Measurements from ENCODE around the gene ATG9B. TPM values are rescaled to one million over a fixed set of nuclear protein-coding genes. Genes with fewer than 3 reads are reported as not detected.
"Not testable (repeated sequence)": the region's sequence is repeated elsewhere in the genome, so short reads cannot be mapped to it uniquely, and the experiment has no call there.

The ATG9B gene
- total RNA-seq, 4 donors from 2014 or later, result 0.55 to 1.5 (median 0.76) TPM; not detected in 1

DNA sequence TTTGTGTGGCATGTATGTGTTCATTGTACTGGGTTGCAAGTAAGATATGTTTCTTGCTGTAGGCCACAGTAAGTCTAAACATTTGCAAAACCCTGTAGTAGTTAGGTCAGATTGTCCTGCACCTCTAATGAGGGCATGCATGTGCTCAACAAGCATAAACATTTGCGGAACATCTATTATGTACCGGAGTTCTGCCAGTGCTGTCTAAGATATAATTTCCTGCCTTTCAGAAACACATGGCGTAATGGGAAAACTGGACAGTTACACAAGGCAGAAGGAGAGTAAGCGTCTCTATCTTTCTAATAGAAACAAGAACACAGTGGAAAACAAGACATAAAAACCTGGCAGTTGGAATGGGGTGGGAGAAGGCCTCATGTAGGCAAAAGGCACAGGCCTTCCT is 6.7 kb upstream of the ATG9B start:
- intact Hi-C loops (cut with DNase I; ENCODE audit: low total_unique reads), result no loop called here
- Histone ChIP-seq H3K27me3 (no peaks in the 10 kb centered on the region), H3K27ac (peak overlapping the region in 1 of 2 donors; percentile 76), H3K36me3 (no peaks in the 10 kb centered on the region), H3K4me3 (no peak overlapping the region), H3K4me1 (peaks cover 0 to 5% of the 10 kb centered on the region in 2 donors), H3K9me3 (no peaks in the 10 kb centered on the region)
- no peak for DNase-seq
- TF ChIP-seq POLR2A (IDR thresholded peaks at IDR 0.05), result no peak
- TF ChIP-seq, protein P1, sequence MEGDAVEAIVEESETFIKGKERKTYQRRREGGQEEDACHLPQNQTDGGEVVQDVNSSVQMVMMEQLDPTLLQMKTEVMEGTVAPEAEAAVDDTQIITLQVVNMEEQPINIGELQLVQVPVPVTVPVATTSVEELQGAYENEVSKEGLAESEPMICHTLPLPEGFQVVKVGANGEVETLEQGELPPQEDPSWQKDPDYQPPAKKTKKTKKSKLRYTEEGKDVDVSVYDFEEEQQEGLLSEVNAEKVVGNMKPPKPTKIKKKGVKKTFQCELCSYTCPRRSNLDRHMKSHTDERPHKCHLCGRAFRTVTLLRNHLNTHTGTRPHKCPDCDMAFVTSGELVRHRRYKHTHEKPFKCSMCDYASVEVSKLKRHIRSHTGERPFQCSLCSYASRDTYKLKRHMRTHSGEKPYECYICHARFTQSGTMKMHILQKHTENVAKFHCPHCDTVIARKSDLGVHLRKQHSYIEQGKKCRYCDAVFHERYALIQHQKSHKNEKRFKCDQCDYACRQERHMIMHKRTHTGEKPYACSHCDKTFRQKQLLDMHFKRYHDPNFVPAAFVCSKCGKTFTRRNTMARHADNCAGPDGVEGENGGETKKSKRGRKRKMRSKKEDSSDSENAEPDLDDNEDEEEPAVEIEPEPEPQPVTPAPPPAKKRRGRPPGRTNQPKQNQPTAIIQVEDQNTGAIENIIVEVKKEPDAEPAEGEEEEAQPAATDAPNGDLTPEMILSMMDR (IDR thresholded peaks at IDR 0.05), result no peak

DNA sequence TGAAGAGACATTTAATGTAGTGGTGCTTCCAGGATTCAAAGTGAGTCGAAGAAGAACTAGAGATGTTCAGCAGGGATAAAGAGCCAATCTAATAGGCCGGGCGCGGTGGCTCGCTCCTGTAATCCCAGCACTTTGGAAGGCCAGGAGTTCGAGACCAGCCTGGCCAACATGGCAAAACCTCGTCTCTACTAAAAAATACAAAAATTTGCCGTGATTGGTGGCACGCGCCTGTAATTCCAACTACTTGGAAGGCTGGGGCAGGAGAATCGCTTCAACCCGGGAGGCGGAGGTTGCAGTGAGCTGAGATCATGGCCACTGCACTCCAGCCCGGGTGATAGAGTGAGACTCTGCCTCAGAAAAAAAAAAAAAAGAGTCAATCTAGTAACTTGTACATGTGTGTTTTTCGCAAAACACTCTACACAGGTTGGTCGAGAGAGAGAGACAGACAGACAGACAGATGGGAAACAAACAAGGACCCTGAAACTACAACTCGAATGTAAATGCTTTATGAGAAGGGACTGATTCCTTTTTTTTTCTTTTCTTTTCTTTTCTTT is 4.7 kb upstream of the ATG9B start:
- no peaks in the 10 kb centered on the region for H3K36me3 ChIP-seq
- peak overlapping the region; percentile 69 for H3K4me3 ChIP-seq
- peaks cover 0 to 5% of the 10 kb centered on the region in 2 donors for H3K4me1 ChIP-seq
- TF ChIP-seq, protein P1 (IDR thresholded peaks at IDR 0.05), result no peak
- TF ChIP-seq POLR2A (IDR thresholded peaks at IDR 0.05), result no peak
- peak overlapping the region; percentile 78 to 82 for H3K27ac ChIP-seq
- intact Hi-C loops (cut with DNase I; ENCODE audit: low total_unique reads), result loop anchor here (10.0 kb wide), 1 partner anchor 86 kb away; no protein-coding TSS in a partner anchor
- no peak for DNase-seq
- H3K9me3 ChIP-seq, result no peaks in the 10 kb centered on the region
- H3K27me3 ChIP-seq, result no peaks in the 10 kb centered on the region

DNA sequence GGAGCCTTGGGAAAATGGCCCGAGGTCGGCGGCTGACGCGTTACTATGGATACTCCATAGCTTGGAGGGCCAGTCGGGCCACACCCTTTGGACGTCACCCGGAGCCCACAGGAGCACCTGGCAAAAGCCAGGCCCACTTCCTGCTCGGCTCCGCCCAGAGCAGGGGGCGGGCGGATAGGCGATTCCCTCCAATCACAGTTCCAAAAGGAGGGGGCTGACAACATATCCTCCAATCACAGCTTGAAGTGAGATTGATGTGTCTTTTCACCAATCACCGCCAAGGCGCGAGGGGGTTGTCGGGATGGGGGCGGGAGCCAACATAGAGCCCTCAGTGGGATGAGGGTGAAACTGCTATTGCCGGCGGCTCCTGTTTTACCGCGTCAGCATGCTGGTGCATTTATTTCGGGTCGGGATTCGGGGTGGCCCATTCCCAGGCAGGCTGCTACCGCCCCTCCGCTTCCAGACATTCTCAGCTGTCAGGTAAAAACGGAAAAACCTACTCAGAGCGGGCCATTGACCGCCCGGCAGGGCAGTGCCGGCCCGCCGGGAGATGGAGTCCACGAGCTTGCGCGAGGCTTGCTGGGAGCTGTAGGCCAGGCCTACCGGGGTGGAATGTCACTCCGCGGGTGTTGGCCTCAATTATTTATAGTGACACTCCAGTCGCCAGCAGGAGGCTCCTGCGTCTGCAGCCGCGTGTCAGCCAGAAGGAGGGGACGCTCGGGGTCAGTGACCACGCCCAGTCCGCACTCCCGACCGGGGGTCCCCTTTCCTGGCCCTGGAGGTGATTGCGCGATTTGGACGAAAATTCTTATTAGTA is 4.0 kb upstream of the ATG9B start, which contains the start of gene ABCB8:
Gene ABCB8 (plus strand): TSS at position 320 of the 817 bp plus-strand sequence. CDS start 66 bp downstream, at position 386.
- H3K27ac ChIP-seq, result peak within 1 kb of the TSS; percentile 78 to 82
- intact Hi-C loops (cut with DNase I; ENCODE audit: low total_unique reads), result loop anchor here (10.0 kb wide), 1 partner anchor 86 kb away; no protein-coding TSS in a partner anchor

DNA sequence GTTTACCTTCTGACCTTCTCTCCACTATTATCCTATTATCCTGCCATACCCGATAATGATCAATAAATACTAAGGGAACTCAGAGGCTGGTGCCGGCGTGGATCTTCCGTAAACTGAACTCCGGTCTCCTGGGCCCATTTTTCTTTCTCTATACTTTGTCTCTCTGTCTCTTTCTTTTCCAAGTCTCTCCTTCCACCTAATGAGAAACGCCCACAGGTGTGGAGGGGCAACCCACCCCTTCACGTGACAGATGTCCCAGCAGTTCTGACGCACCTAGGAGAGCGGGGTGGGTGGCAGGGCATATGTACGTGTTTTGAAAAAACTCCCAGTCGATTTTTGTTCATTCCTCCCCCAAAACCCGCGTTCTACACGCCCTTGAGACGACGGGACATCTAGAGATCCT is 3.4 kb upstream of the ATG9B start:
- H3K4me1 ChIP-seq, H3K36me3 ChIP-seq, H3K27me3 ChIP-seq, H3K9me3 ChIP-seq, DNase-seq: not testable (repeated sequence)
- Histone ChIP-seq H3K27ac (peak overlapping the region; percentile 70 to 82), H3K4me3 (peak overlapping the region; percentile 69)
- intact Hi-C loops (cut with DNase I; ENCODE audit: low total_unique reads), result loop anchor here (10.0 kb wide), 1 partner anchor 87 kb away; no protein-coding TSS in a partner anchor

More for the DNA sequence above, 4.0 kb upstream of the ATG9B start, which contains the start of gene ABCB8:
- DNase-seq, result peak; percentile 98 to 100
- H3K9me3 ChIP-seq, result no peaks in the 10 kb centered on the region
- H3K4me3 ChIP-seq, result peak within 1 kb of the TSS; percentile 69
- peaks cover 0 to 5% of the 10 kb centered on the region in 2 donors for H3K4me1 ChIP-seq
- no peaks in the 10 kb centered on the region for H3K27me3 ChIP-seq
- TF ChIP-seq POLR2A (IDR thresholded peaks at IDR 0.05), result peak; percentile 31 to 59
- TF ChIP-seq, protein P1 (IDR thresholded peaks at IDR 0.05), result peak; percentile 45 to 53 (median 46)
- no peaks in the 10 kb centered on the region for H3K36me3 ChIP-seq

DNA sequence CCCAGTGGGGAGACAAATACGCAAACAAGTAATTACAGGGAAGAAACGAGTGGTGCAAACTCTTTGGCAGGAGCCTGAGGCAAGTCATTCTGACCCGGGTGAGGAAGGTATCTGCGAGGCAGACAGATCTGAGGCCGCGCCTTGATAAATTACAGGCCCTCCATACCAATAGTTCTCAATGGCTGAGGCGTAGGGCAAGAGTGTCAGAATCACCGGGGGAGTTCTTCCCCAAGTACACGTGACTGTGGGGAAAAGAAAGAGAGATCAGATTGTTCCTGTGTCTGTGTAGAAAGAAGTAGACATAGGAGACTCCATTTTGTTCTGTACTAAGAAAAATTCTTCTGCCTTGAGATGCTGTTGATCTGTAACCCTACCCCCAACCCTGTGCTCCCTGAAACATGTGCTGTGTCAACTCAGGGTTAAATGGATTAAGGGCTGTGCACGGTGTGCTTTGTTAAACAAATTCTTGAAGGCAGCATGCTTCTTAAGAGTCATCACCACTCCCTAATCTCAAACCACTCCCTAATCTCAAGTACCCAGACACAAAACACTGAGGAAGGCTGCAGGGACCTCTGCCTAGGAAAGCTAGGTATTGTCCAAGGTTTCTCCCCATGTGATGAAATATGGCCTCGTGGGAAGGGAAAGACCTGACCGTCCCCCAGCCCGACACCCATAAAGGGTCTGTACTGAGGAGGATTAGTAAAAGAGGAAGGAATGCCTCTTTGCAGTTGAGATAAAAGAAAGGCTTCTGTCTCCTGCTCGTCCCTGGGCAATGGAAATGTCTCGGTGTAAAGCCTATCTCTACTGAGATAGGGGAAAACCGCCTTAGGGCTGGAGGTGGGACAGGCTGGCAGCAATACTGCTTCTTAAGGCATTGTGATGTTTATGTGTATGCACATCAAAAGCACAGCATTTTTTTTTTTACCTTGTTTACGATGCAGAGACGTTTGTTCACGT is 2.8 kb upstream of the ATG9B start:
- peak overlapping the region; percentile 70 to 82 for H3K27ac ChIP-seq
- intact Hi-C loops (cut with DNase I; ENCODE audit: low total_unique reads), result loop anchor here (10.0 kb wide), 1 partner anchor 88 kb away; no protein-coding TSS in a partner anchor
- H3K4me1 ChIP-seq, DNase-seq, H3K4me3 ChIP-seq, H3K9me3 ChIP-seq, H3K36me3 ChIP-seq, H3K27me3 ChIP-seq: not testable (repeated sequence)

Data from uterus (tissue), 4 donors.